Measurements from ENCODE around the gene ZG16B. TPM values are rescaled to one million over a fixed set of nuclear protein-coding genes. Genes with fewer than 3 reads are reported as not detected.

ZG16B gene
- total and polyA plus RNA-seq, 2 of the 8 experiments (the other 6 are each of a cell fraction or from before 2014, with no cell fraction given): 0.11 TPM; not detected in 1

DNA sequence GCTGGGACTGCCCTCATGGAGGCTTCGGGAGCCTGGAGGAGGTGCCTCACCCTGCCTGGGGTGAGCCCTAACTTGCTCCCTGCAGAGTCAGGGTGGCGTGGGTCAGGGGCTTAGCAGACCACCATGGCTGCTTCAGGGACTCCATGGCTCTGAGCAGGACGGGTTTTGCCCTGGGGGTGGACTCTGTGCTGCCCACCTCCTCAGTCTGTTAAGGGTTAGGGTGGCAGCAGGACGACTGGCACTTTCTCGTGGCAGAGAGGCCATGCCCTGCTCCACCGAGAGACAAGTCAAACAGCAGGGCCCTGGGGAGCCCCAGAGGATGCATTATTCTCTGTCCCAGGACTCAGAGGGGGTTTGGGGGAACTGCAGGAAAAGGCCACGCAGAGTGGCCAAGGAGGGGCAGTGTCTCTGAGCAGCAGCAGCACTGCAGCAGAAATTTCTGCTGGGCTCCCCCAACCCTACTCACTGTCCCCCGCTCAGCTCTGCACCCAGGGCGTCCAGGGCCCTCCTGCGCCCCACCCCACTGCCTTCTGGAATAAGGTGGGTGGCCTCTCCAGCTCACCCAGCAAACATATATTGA is 29.7 kb downstream of the ZG16B start (continued):
- TF ChIP-seq, protein P1, sequence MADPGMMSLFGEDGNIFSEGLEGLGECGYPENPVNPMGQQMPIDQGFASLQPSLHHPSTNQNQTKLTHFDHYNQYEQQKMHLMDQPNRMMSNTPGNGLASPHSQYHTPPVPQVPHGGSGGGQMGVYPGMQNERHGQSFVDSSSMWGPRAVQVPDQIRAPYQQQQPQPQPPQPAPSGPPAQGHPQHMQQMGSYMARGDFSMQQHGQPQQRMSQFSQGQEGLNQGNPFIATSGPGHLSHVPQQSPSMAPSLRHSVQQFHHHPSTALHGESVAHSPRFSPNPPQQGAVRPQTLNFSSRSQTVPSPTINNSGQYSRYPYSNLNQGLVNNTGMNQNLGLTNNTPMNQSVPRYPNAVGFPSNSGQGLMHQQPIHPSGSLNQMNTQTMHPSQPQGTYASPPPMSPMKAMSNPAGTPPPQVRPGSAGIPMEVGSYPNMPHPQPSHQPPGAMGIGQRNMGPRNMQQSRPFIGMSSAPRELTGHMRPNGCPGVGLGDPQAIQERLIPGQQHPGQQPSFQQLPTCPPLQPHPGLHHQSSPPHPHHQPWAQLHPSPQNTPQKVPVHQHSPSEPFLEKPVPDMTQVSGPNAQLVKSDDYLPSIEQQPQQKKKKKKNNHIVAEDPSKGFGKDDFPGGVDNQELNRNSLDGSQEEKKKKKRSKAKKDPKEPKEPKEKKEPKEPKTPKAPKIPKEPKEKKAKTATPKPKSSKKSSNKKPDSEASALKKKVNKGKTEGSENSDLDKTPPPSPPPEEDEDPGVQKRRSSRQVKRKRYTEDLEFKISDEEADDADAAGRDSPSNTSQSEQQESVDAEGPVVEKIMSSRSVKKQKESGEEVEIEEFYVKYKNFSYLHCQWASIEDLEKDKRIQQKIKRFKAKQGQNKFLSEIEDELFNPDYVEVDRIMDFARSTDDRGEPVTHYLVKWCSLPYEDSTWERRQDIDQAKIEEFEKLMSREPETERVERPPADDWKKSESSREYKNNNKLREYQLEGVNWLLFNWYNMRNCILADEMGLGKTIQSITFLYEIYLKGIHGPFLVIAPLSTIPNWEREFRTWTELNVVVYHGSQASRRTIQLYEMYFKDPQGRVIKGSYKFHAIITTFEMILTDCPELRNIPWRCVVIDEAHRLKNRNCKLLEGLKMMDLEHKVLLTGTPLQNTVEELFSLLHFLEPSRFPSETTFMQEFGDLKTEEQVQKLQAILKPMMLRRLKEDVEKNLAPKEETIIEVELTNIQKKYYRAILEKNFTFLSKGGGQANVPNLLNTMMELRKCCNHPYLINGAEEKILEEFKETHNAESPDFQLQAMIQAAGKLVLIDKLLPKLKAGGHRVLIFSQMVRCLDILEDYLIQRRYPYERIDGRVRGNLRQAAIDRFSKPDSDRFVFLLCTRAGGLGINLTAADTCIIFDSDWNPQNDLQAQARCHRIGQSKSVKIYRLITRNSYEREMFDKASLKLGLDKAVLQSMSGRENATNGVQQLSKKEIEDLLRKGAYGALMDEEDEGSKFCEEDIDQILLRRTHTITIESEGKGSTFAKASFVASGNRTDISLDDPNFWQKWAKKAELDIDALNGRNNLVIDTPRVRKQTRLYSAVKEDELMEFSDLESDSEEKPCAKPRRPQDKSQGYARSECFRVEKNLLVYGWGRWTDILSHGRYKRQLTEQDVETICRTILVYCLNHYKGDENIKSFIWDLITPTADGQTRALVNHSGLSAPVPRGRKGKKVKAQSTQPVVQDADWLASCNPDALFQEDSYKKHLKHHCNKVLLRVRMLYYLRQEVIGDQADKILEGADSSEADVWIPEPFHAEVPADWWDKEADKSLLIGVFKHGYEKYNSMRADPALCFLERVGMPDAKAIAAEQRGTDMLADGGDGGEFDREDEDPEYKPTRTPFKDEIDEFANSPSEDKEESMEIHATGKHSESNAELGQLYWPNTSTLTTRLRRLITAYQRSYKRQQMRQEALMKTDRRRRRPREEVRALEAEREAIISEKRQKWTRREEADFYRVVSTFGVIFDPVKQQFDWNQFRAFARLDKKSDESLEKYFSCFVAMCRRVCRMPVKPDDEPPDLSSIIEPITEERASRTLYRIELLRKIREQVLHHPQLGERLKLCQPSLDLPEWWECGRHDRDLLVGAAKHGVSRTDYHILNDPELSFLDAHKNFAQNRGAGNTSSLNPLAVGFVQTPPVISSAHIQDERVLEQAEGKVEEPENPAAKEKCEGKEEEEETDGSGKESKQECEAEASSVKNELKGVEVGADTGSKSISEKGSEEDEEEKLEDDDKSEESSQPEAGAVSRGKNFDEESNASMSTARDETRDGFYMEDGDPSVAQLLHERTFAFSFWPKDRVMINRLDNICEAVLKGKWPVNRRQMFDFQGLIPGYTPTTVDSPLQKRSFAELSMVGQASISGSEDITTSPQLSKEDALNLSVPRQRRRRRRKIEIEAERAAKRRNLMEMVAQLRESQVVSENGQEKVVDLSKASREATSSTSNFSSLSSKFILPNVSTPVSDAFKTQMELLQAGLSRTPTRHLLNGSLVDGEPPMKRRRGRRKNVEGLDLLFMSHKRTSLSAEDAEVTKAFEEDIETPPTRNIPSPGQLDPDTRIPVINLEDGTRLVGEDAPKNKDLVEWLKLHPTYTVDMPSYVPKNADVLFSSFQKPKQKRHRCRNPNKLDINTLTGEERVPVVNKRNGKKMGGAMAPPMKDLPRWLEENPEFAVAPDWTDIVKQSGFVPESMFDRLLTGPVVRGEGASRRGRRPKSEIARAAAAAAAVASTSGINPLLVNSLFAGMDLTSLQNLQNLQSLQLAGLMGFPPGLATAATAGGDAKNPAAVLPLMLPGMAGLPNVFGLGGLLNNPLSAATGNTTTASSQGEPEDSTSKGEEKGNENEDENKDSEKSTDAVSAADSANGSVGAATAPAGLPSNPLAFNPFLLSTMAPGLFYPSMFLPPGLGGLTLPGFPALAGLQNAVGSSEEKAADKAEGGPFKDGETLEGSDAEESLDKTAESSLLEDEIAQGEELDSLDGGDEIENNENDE (IDR thresholded peaks at IDR 0.05; ENCODE audit: insufficient replicate concordance, low read length): no peak
- TF ChIP-seq RNF2 (IDR thresholded peaks at IDR 0.05; ENCODE audit: borderline replicate concordance, low read depth, low read length, missing control alignments, poor library complexity, severe bottlenecking) (no peak), RXRA (IDR thresholded peaks at IDR 0.05; ENCODE audit: insufficient read depth, low read depth, low read length) (no peak), TAF7 (optimal IDR thresholded peaks at IDR 0.05; ENCODE audit: borderline replicate concordance, low read depth, low read length) (no peak)

Data from H1 (cell line).